GM12874 (cell line): ENCODE data around the gene FAM117A.

Source experiments
- CTCF ChIP-seq: IDR thresholded peaks from 2 replicates; pipeline ENCODE4 v1.5.1; 2011; ENCODE audit warnings: low read depth, mild to moderate bottlenecking, control low read depth, low read length, moderate library complexity; ENCODE audit not compliant: insufficient read depth

The FAM117A gene

GRCh38 chr17:49777563-49777962 is 13.6 kb upstream of the FAM117A start:
- no peak for TF ChIP-seq CTCF

GRCh38 chr17:49776551-49777300 is 12.8 kb upstream of the FAM117A start:
- no peak for TF ChIP-seq CTCF

- no peak for TF ChIP-seq CTCF
Observed at GRCh38 chr17:49775546-49776260, 11.8 kb upstream of the FAM117A start.

GRCh38 chr17:49766918-49767530 is 3.1 kb upstream of the FAM117A start:
- TF ChIP-seq CTCF: no peak

- no peak for TF ChIP-seq CTCF
Observed at GRCh38 chr17:49764559-49765180, 739 bp upstream of the FAM117A start.

GRCh38 chr17:49762151-49762941 is 1.6 kb downstream of the FAM117A start:
- TF ChIP-seq CTCF: no peak
